Occipital lobe (tissue), 2 donors: ENCODE results near the gene TSHB. TPM values are rescaled to one million over a fixed set of nuclear protein-coding genes. Genes with fewer than 3 reads are reported as not detected.

Source experiments
- DNase-seq: peaks from one replicate; lab custom pipeline; 2025; lab: John Stamatoyannopoulos, UW
- total RNA-seq: library from RNA; depleted of rRNA; stranded (reverse); fragments of >200 nt; gene quantifications from one replicate; pipeline ENCODE4 v1.2.3, GENCODE V29; 2014

The TSHB gene
- total RNA-seq, 1 donor from 2014 or later, result not detected

- DNase-seq, result no peak
Observed at GRCh38 chr1:115059316-115059715, 29.7 kb downstream of the TSHB start.

- DNase-seq, result no peak
Observed at GRCh38 chr1:115060501-115060900, 30.9 kb downstream of the TSHB start.

- no peak for DNase-seq
Observed at GRCh38 chr1:115062542-115063004, 32.9 kb downstream of the TSHB start.

- DNase-seq, result no peak
Observed at GRCh38 chr1:115063228-115063901, 33.7 kb downstream of the TSHB start.

- no peak for DNase-seq
Observed at GRCh38 chr1:115064461-115064860, 34.8 kb downstream of the TSHB start.

- no peak for DNase-seq
Observed at GRCh38 chr1:115065021-115065420, 35.4 kb downstream of the TSHB start.

GRCh38 chr1:115067161-115067859 lies 37.7 kb downstream of the TSHB start:
- no peak for DNase-seq

GRCh38 chr1:115068826-115069585 lies 39.4 kb downstream of the TSHB start:
- DNase-seq, result no peak

GRCh38 chr1:115069659-115070308 lies 40.2 kb downstream of the TSHB start:
- DNase-seq, result no peak

- DNase-seq, result no peak
Observed at GRCh38 chr1:115071012-115071664, 41.5 kb downstream of the TSHB start.

GRCh38 chr1:115073298-115074087 lies 43.9 kb downstream of the TSHB start:
- no peak for DNase-seq

GRCh38 chr1:115074839-115075534 lies 45.4 kb downstream of the TSHB start:
- DNase-seq, result no peak

GRCh38 chr1:115076384-115076915 lies 46.8 kb downstream of the TSHB start:
- DNase-seq, result no peak

GRCh38 chr1:115077286-115077983 lies 47.8 kb downstream of the TSHB start:
- DNase-seq, result no peak

- DNase-seq, result no peak
Observed at GRCh38 chr1:115077984-115078330, 48.3 kb downstream of the TSHB start.

GRCh38 chr1:115078708-115079107 lies 49.1 kb downstream of the TSHB start:
- no peak for DNase-seq

GRCh38 chr1:115082949-115083348 lies 53.3 kb downstream of the TSHB start:
- DNase-seq, result no peak
